Nephron progenitor cell (in vitro differentiated cells): Measurements from ENCODE around the gene KRTAP5-9.
A peak's percentile ranks its signal among the peaks of the same experiment; 100 is the strongest.

Source experiments
- DNase-seq: peaks from one replicate; pipeline ENCODE4 v3.0.0; 2021
- H3K27ac Mint-ChIP-seq: 2 replicates; pipeline ENCODE4 v1.8.0; 2021; ENCODE audit warnings: mild to moderate bottlenecking, moderate library complexity, mixed read lengths
- H3K27me3 Mint-ChIP-seq: 2 replicates; pipeline ENCODE4 v1.8.0; 2021; ENCODE audit warnings: mild to moderate bottlenecking, low read depth, mixed read lengths; ENCODE audit not compliant: poor library complexity
- H3K36me3 Mint-ChIP-seq: 2 replicates; pipeline ENCODE4 v1.8.0; 2021; ENCODE audit warnings: low read depth, mixed read lengths
- H3K4me1 Mint-ChIP-seq: 2 replicates; pipeline ENCODE4 v1.8.0; 2021; ENCODE audit warnings: mixed read lengths
- H3K4me3 Mint-ChIP-seq: 2 replicates; pipeline ENCODE4 v1.8.0; 2021; ENCODE audit warnings: mild to moderate bottlenecking, moderate library complexity, mixed read lengths
- H3K9me3 Mint-ChIP-seq: 2 replicates; pipeline ENCODE4 v1.8.0; 2021; ENCODE audit warnings: mild to moderate bottlenecking, moderate library complexity, mixed read lengths
- CTCF ChIP-seq: fragments of 200-600 bp; sonication (generic); IDR thresholded peaks from 2 replicates; pipeline ENCODE4 v1.5.0; 2021; ENCODE audit warnings: antibody characterized with exemption

Gene KRTAP5-9

GRCh38 chr11:71548120-71548519 lies at the start of gene KRTAP5-9:
TSS of gene KRTAP5-9 (plus strand) at chr11:71548420. CDS start at chr11:71548658, 238 bp downstream.
- DNase-seq = no peak
- no peak within 1 kb of the TSS for H3K4me3 Mint-ChIP-seq
- TF ChIP-seq CTCF = no peak
- peaks cover 18% of the 10 kb centered on the region for H3K9me3 Mint-ChIP-seq
- no peak within 1 kb of the TSS for H3K27ac Mint-ChIP-seq
- H3K36me3 Mint-ChIP-seq = no peaks in the 10 kb centered on the region
- H3K27me3 Mint-ChIP-seq = peaks cover 30% of the 10 kb centered on the region
- peaks cover 24% of the 10 kb centered on the region for H3K4me1 Mint-ChIP-seq

- Mint-ChIP-seq H3K4me3 (no peak overlapping the region), H3K27ac (peak overlapping the region; percentile 57), H3K36me3 (peaks cover 54% of the 10 kb centered on the region), H3K4me1 (peaks cover 13% of the 10 kb centered on the region), H3K9me3 (peaks cover 5% of the 10 kb centered on the region), H3K27me3 (no peaks in the 10 kb centered on the region)
- DNase-seq = no peak
- TF ChIP-seq CTCF = no peak
Measured at GRCh38 chr11:71499125-71499524, 49.1 kb upstream of the KRTAP5-9 start.

GRCh38 chr11:71499546-71499945 lies 48.7 kb upstream of the KRTAP5-9 start:
- TF ChIP-seq CTCF = no peak
- H3K4me3 Mint-ChIP-seq = no peak overlapping the region
- DNase-seq = no peak
- H3K9me3 Mint-ChIP-seq = peaks cover 5% of the 10 kb centered on the region
- H3K27ac Mint-ChIP-seq = no peak overlapping the region
- H3K36me3 Mint-ChIP-seq = peaks cover 53% of the 10 kb centered on the region
- peaks cover 15% of the 10 kb centered on the region for H3K4me1 Mint-ChIP-seq
- no peaks in the 10 kb centered on the region for H3K27me3 Mint-ChIP-seq

GRCh38 chr11:71500601-71501021 lies 47.6 kb upstream of the KRTAP5-9 start:
- no peak for TF ChIP-seq CTCF
- peaks cover 5% of the 10 kb centered on the region for H3K9me3 Mint-ChIP-seq
- no peak for DNase-seq
- H3K36me3 Mint-ChIP-seq = peaks cover 46% of the 10 kb centered on the region
- no peaks in the 10 kb centered on the region for H3K27me3 Mint-ChIP-seq
- no peak overlapping the region for H3K4me3 Mint-ChIP-seq
- peaks cover 21% of the 10 kb centered on the region for H3K4me1 Mint-ChIP-seq
- no peak overlapping the region for H3K27ac Mint-ChIP-seq

GRCh38 chr11:71501071-71501985 lies 46.9 kb upstream of the KRTAP5-9 start:
- H3K9me3 Mint-ChIP-seq = peaks cover 6% of the 10 kb centered on the region
- TF ChIP-seq CTCF = no peak
- H3K4me3 Mint-ChIP-seq = no peak overlapping the region
- no peak for DNase-seq
- peaks cover 22% of the 10 kb centered on the region for H3K4me1 Mint-ChIP-seq
- H3K36me3 Mint-ChIP-seq = peaks cover 46% of the 10 kb centered on the region
- H3K27ac Mint-ChIP-seq = no peak overlapping the region
- H3K27me3 Mint-ChIP-seq = no peaks in the 10 kb centered on the region

GRCh38 chr11:71502026-71502425 lies 46.2 kb upstream of the KRTAP5-9 start:
- peaks cover 46% of the 10 kb centered on the region for H3K36me3 Mint-ChIP-seq
- H3K4me3 Mint-ChIP-seq = no peak overlapping the region
- TF ChIP-seq CTCF = no peak
- no peak for DNase-seq
- no peak overlapping the region for H3K27ac Mint-ChIP-seq
- H3K4me1 Mint-ChIP-seq = peaks cover 17% of the 10 kb centered on the region
- peaks cover 8% of the 10 kb centered on the region for H3K9me3 Mint-ChIP-seq
- H3K27me3 Mint-ChIP-seq = peaks cover 3% of the 10 kb centered on the region
